Neural cell (in vitro differentiated cells): Measurements from ENCODE around the gene BCL2A1.

Experiments used
- EP300 ChIP-seq: fragments of 450-650 bp; conservative IDR thresholded peaks from 2 replicates; pipeline ENCODE4 v1.6.1; 2014; ENCODE audit warnings: antibody characterized with exemption, mild to moderate bottlenecking, moderate library complexity; ENCODE audit not compliant: poor library complexity, severe bottlenecking
- EZH2 ChIP-seq: fragments of 200-600, 300-800 bp; shearing (Covaris generic), sonication (generic); IDR thresholded peaks from 2 replicates; pipeline ENCODE4 v1.6.1; 2014; ENCODE audit warnings: antibody characterized with exemption, low read length, borderline replicate concordance, mild to moderate bottlenecking; ENCODE audit not compliant: insufficient read depth, poor library complexity, severe bottlenecking
- MXI1 ChIP-seq: fragments of 450-650 bp; conservative IDR thresholded peaks from 2 replicates; pipeline ENCODE4 v1.6.1; 2014; ENCODE audit warnings: antibody characterized with exemption, mild to moderate bottlenecking; ENCODE audit not compliant: poor library complexity, severe bottlenecking
- POLR2AphosphoS5 ChIP-seq: IDR thresholded peaks from 2 replicates; pipeline ENCODE4 v1.6.1; 2012
- RAD21 ChIP-seq: fragments of 450-650 bp; conservative IDR thresholded peaks from 2 replicates; pipeline ENCODE4 v1.6.1; 2014; ENCODE audit warnings: antibody characterized with exemption, mild to moderate bottlenecking, moderate library complexity
- SMC3 ChIP-seq: fragments of 450-650 bp; conservative IDR thresholded peaks from 2 replicates; pipeline ENCODE4 v1.6.1; 2014; ENCODE audit warnings: antibody characterized with exemption, mild to moderate bottlenecking, moderate library complexity; ENCODE audit not compliant: poor library complexity
- TAF1 ChIP-seq: IDR thresholded peaks from 2 replicates; pipeline ENCODE4 v1.6.1; 2012; ENCODE audit warnings: low read depth
- TF ChIP-seq, protein P1 (sequence below): fragments of 450-650 bp; IDR thresholded peaks from 2 replicates; pipeline ENCODE4 v1.5.1; 2014; ENCODE audit warnings: antibody characterized with exemption, mild to moderate bottlenecking, moderate library complexity; ENCODE audit not compliant: poor library complexity, severe bottlenecking
- TF ChIP-seq, protein P2 (sequence below): IDR thresholded peaks from 2 replicates; pipeline ENCODE4 v1.6.1; 2012; ENCODE audit warnings: borderline replicate concordance

DNA sequence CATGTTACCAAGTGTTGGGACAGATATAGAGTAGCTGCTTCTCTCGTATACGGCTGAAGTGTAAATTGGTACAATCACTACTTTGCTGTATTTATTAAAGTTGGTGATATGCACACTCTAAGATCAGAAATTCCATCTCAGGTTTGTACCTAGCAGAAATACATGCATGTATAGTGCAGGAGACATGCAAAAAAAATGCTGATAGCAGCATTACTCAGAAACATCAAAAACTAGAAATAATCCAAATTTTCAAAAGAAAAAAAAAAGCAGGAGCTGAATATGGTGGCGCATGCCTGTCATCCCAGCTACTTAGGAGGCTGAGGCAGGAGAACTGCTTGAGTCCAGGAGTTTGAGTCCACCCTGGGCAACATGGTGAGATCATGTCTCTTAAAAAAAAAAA, 31.3 kb upstream of the BCL2A1 start:
- TF ChIP-seq, protein P1, sequence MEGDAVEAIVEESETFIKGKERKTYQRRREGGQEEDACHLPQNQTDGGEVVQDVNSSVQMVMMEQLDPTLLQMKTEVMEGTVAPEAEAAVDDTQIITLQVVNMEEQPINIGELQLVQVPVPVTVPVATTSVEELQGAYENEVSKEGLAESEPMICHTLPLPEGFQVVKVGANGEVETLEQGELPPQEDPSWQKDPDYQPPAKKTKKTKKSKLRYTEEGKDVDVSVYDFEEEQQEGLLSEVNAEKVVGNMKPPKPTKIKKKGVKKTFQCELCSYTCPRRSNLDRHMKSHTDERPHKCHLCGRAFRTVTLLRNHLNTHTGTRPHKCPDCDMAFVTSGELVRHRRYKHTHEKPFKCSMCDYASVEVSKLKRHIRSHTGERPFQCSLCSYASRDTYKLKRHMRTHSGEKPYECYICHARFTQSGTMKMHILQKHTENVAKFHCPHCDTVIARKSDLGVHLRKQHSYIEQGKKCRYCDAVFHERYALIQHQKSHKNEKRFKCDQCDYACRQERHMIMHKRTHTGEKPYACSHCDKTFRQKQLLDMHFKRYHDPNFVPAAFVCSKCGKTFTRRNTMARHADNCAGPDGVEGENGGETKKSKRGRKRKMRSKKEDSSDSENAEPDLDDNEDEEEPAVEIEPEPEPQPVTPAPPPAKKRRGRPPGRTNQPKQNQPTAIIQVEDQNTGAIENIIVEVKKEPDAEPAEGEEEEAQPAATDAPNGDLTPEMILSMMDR: no peak
- TF ChIP-seq EZH2 (no peak), POLR2AphosphoS5 (no peak), SMC3 (no peak), EP300 (no peak), TAF1 (no peak), MXI1 (no peak), RAD21 (no peak)
- TF ChIP-seq, protein P2, sequence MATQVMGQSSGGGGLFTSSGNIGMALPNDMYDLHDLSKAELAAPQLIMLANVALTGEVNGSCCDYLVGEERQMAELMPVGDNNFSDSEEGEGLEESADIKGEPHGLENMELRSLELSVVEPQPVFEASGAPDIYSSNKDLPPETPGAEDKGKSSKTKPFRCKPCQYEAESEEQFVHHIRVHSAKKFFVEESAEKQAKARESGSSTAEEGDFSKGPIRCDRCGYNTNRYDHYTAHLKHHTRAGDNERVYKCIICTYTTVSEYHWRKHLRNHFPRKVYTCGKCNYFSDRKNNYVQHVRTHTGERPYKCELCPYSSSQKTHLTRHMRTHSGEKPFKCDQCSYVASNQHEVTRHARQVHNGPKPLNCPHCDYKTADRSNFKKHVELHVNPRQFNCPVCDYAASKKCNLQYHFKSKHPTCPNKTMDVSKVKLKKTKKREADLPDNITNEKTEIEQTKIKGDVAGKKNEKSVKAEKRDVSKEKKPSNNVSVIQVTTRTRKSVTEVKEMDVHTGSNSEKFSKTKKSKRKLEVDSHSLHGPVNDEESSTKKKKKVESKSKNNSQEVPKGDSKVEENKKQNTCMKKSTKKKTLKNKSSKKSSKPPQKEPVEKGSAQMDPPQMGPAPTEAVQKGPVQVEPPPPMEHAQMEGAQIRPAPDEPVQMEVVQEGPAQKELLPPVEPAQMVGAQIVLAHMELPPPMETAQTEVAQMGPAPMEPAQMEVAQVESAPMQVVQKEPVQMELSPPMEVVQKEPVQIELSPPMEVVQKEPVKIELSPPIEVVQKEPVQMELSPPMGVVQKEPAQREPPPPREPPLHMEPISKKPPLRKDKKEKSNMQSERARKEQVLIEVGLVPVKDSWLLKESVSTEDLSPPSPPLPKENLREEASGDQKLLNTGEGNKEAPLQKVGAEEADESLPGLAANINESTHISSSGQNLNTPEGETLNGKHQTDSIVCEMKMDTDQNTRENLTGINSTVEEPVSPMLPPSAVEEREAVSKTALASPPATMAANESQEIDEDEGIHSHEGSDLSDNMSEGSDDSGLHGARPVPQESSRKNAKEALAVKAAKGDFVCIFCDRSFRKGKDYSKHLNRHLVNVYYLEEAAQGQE: no peak
